Mammary epithelial cell (primary cell): ENCODE data around the gene FAIM.

Experiments used
- CTCF ChIP-seq, 2 donors: IDR thresholded peaks in 1 of 2; conservative IDR thresholded peaks in 1 of 2; 2 replicates each; pipeline ENCODE4 v1.5.1; 2011 to 2012; ENCODE audit warnings: inconsistent platforms in 2 of 2, low read length in 2 of 2, mild to moderate bottlenecking in 2 of 2, control low read depth in 1 of 2, low read depth in 1 of 2; ENCODE audit not compliant: insufficient read depth in 1 of 2; ENCODE audit errors: extremely low read depth in 1 of 2
- EZH2 ChIP-seq: IDR thresholded peaks from 2 replicates; pipeline ENCODE4 v1.6.1; 2012; ENCODE audit warnings: low read length, inconsistent platforms, borderline replicate concordance

DNA sequence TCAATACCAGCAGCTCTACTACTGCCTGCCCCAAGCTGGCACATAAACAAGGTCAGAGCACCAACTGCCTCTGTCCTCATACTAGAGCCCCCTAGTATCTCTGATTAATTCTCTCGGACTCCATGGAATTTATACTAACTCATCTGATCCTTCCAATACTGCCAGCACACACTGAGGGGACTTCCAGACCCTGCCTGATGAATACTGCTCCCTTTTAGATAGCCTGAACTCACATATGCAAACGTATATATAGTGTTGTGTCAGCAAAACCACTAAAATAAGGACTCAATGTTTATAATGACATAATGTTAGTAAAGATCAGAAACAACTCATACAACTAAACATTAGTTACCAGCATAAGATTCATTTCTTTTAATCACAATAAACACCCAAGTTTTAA lies 39.5 kb upstream of the FAIM start:
- no peak for TF ChIP-seq CTCF (conservative IDR thresholded peaks at IDR 0.05 in 1 of 2, IDR thresholded peaks at IDR 0.05 in 1 of 2; ENCODE audit: extremely low read depth in 1 of 2, insufficient read depth in 1 of 2, low read depth in 1 of 2, low read length in 2 of 2)
- TF ChIP-seq EZH2, result no peak
